Mesenchymal stem cell (in vitro differentiated cells and primary cell): ENCODE data around the gene BOLL.

Source experiments
- DNase-seq: peaks from one replicate; pipeline ENCODE4 v3.0.0-alpha.2; 2013
- H2AFZ ChIP-seq: one replicate; pipeline ENCODE4 v1.6.1; 2013; ENCODE audit warnings: low read depth, mild to moderate bottlenecking, control low read depth, inconsistent platforms, low read length, moderate library complexity
- H2AK5ac ChIP-seq: 2 replicates; pipeline ENCODE4 v1.6.1; 2013; ENCODE audit warnings: low read length, moderate library complexity, mild to moderate bottlenecking, inconsistent platforms; ENCODE audit not compliant: severe bottlenecking
- H2BK120ac ChIP-seq: one replicate; pipeline ENCODE4 v1.6.1; 2013; ENCODE audit warnings: low read depth, mild to moderate bottlenecking, inconsistent platforms, low read length, moderate library complexity
- H2BK12ac ChIP-seq, 2 experiments: one replicate each; pipeline ENCODE4 v1.6.1; 2013; ENCODE audit warnings: inconsistent platforms in 2 of 2, low read length in 2 of 2, mild to moderate bottlenecking in 2 of 2, moderate library complexity in 2 of 2, control low read depth in 1 of 2
- H2BK15ac ChIP-seq: one replicate; pipeline ENCODE4 v1.6.1; 2013; ENCODE audit warnings: mild to moderate bottlenecking, low read depth, inconsistent platforms; ENCODE audit not compliant: poor library complexity, severe bottlenecking
- H2BK5ac ChIP-seq: 2 replicates; pipeline ENCODE4 v1.6.1; 2013; ENCODE audit warnings: low read depth, mild to moderate bottlenecking, low read length, control low read depth, inconsistent platforms; ENCODE audit not compliant: poor library complexity, severe bottlenecking
- H3K14ac ChIP-seq, 2 experiments: one replicate each; pipeline ENCODE4 v1.6.1; 2013; ENCODE audit warnings: inconsistent platforms in 2 of 2, low read length in 2 of 2, control low read depth in 1 of 2, mild to moderate bottlenecking in 1 of 2, moderate library complexity in 1 of 2
- H3K18ac ChIP-seq, 2 experiments: one replicate each; pipeline ENCODE4 v1.6.1; 2013; ENCODE audit warnings: inconsistent platforms in 2 of 2, low read length in 2 of 2, control low read depth in 1 of 2, low read depth in 1 of 2, mild to moderate bottlenecking in 1 of 2
- H3K23ac ChIP-seq, 2 experiments: one replicate each; pipeline ENCODE4 v1.6.1; 2013; ENCODE audit warnings: inconsistent platforms in 2 of 2, low read length in 2 of 2, mild to moderate bottlenecking in 2 of 2, moderate library complexity in 2 of 2, control low read depth in 1 of 2
- H3K27ac ChIP-seq: 2 replicates; pipeline ENCODE4 v1.5.1; 2013; ENCODE audit warnings: mild to moderate bottlenecking, moderate library complexity, low read length, control low read depth, inconsistent platforms; ENCODE audit not compliant: poor library complexity, severe bottlenecking
- H3K27me3 ChIP-seq, 2 experiments: 2 replicates each; pipeline versions ENCODE4 v1.6.1 to v1.7.0; 2013; ENCODE audit warnings: low read length in 2 of 2, mild to moderate bottlenecking in 2 of 2, moderate library complexity in 2 of 2, control low read depth in 1 of 2, inconsistent platforms in 1 of 2; ENCODE audit not compliant: control insufficient read depth in 1 of 2, insufficient read depth in 1 of 2
- H3K36me3 ChIP-seq, 2 experiments: 2 replicates each; pipeline versions ENCODE4 v1.6.1 to v1.7.0; 2013; ENCODE audit warnings: low read length in 2 of 2, control low read depth in 1 of 2, inconsistent platforms in 1 of 2, low read depth in 1 of 2, mild to moderate bottlenecking in 1 of 2; ENCODE audit not compliant: insufficient read depth in 2 of 2, control insufficient read depth in 1 of 2
- H3K4ac ChIP-seq, 2 experiments: one replicate each; pipeline ENCODE4 v1.6.1; 2013; ENCODE audit warnings: inconsistent platforms in 2 of 2, low read length in 2 of 2, mild to moderate bottlenecking in 2 of 2, moderate library complexity in 2 of 2, control low read depth in 1 of 2, low read depth in 1 of 2
- H3K4me1 ChIP-seq: 2 replicates; pipeline ENCODE4 v1.6.1; 2013; ENCODE audit warnings: low read depth, low read length, control low read depth; ENCODE audit not compliant: control insufficient read depth, insufficient read depth
- H3K4me2 ChIP-seq: 2 replicates; pipeline ENCODE4 v1.6.1; 2013; ENCODE audit warnings: low read length, mild to moderate bottlenecking, inconsistent platforms; ENCODE audit not compliant: poor library complexity, severe bottlenecking
- H3K4me3 ChIP-seq, 2 experiments: 2 replicates each; pipeline versions ENCODE4 v1.5.1 to v1.7.0; 2013; ENCODE audit warnings: low read length in 2 of 2, mild to moderate bottlenecking in 2 of 2, control low read depth in 1 of 2, low read depth in 1 of 2; ENCODE audit not compliant: insufficient read depth in 1 of 2
- H3K79me1 ChIP-seq: replicated peaks from 2 replicates; pipeline ENCODE4 v1.6.1; 2013; ENCODE audit warnings: mild to moderate bottlenecking, control low read depth, low read length, inconsistent platforms; ENCODE audit not compliant: poor library complexity, severe bottlenecking
- H3K9ac ChIP-seq: 2 replicates; pipeline ENCODE4 v1.7.0; 2013; ENCODE audit warnings: mild to moderate bottlenecking, low read length, moderate library complexity
- H3K9me3 ChIP-seq: 2 replicates; pipeline ENCODE4 v1.7.0; 2013; ENCODE audit warnings: mild to moderate bottlenecking, low read length; ENCODE audit not compliant: control insufficient read depth
- H4K8ac ChIP-seq: one replicate; pipeline ENCODE4 v1.6.1; 2013; ENCODE audit warnings: inconsistent platforms, mild to moderate bottlenecking, low read length, moderate library complexity
- H4K91ac ChIP-seq: one replicate; pipeline ENCODE4 v1.6.1; 2013; ENCODE audit warnings: mild to moderate bottlenecking, low read length, inconsistent platforms
- WGBS: methylation state at CpG from one replicate; pipeline ENCODE4 v1.1.7; 2013; ENCODE audit warnings: mixed read lengths; 5-methylcytosine and 5-hydroxymethylcytosine counted together

Gene BOLL

GRCh38 chr2:197798187-197798586 is 13.1 kb upstream of the BOLL start:
- Histone ChIP-seq H3K18ac (no peak overlapping the region), H3K14ac (no peak overlapping the region), H3K27ac (no peak overlapping the region), H2BK5ac (no peak overlapping the region), H2BK15ac (no peak overlapping the region), H3K4me3 (no peak overlapping the region), H4K91ac (no peak overlapping the region), H4K8ac (no peak overlapping the region), H2AFZ (no peak overlapping the region), H3K36me3 (no peaks in the 10 kb centered on the region), H3K4ac (no peak overlapping the region), H2AK5ac (no peak overlapping the region), H3K9ac (no peak overlapping the region), H2BK120ac (no peak overlapping the region), H3K4me1 (no peaks in the 10 kb centered on the region), H3K79me1 (no peaks in the 10 kb centered on the region), H3K9me3 (no peaks in the 10 kb centered on the region), H2BK12ac (no peak overlapping the region), H3K23ac (no peak overlapping the region), H3K4me2 (no peak overlapping the region), H3K27me3 (peaks cover 0 to 26% of the 10 kb centered on the region in 2 experiments)
- DNase-seq, result no peak
- 75% methylated on average over 3 of the region's 4 CpGs for WGBS

DNA sequence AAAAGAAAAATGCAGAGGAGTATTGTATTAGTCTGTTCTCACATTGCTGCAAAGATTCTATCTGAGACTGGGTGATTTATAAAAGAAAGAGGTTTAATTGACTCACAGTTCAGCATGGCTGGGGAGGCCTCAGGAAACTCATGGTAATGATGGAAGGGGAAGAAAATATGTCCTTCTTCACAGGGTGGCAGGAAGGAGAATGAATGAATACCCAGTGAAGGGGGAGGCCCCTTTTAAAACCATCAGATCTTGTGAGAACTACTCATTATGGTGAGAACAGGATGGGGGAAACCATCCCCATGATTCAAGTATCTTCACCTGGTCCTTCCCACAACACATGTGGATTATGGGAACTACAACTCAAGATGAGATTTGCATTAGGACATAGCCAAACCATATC is 10.2 kb upstream of the BOLL start:
- no peak overlapping the region for H3K4me3 ChIP-seq
- H2BK12ac ChIP-seq, result no peak overlapping the region
- no peak overlapping the region for H3K4me2 ChIP-seq
- no peak overlapping the region for H3K18ac ChIP-seq
- H3K14ac ChIP-seq, result no peak overlapping the region
- H3K4ac ChIP-seq, result no peak overlapping the region
- H2AFZ ChIP-seq, result no peak overlapping the region
- no peak overlapping the region for H4K8ac ChIP-seq
- H3K27ac ChIP-seq, result no peak overlapping the region
- H3K9me3 ChIP-seq, result peaks cover 5% of the 10 kb centered on the region
- no peak overlapping the region for H3K23ac ChIP-seq
- no peaks in the 10 kb centered on the region for H3K4me1 ChIP-seq
- no peak for DNase-seq
- no peak overlapping the region for H2BK5ac ChIP-seq
- H2BK120ac ChIP-seq, result no peak overlapping the region
- no peaks in the 10 kb centered on the region for H3K79me1 ChIP-seq
- no peak overlapping the region for H2BK15ac ChIP-seq
- no peak overlapping the region for H4K91ac ChIP-seq
- H2AK5ac ChIP-seq, result no peak overlapping the region
- peaks cover 0 to 12% of the 10 kb centered on the region in 2 experiments for H3K27me3 ChIP-seq
- no peaks in the 10 kb centered on the region for H3K36me3 ChIP-seq
- no peak overlapping the region for H3K9ac ChIP-seq

DNA sequence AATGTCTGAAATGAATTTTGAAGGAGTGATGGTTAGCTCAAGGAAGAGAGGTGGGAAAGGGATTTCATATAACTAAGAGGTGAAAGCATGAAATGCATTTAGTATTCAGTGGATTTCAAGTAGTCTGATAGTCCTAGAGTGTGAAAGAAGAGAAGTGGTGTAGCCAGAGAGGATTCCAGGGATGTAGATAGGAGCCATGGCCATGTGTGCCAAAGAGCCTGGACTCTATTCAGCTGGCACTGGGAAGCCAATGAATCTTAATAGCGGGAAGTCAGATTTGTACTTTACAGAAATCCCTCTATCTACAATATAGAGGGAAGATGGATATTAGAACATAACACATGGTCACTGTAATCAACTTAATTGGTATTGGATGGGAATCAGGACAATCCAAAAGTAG is 8.3 kb upstream of the BOLL start:
- Histone ChIP-seq H3K23ac (no peak overlapping the region), H2BK5ac (no peak overlapping the region), H2AFZ (no peak overlapping the region), H3K4me3 (no peak overlapping the region), H2BK120ac (no peak overlapping the region), H3K27ac (no peak overlapping the region), H3K14ac (no peak overlapping the region), H4K91ac (no peak overlapping the region), H3K4me1 (no peaks in the 10 kb centered on the region), H2AK5ac (no peak overlapping the region), H2BK15ac (no peak overlapping the region), H4K8ac (no peak overlapping the region), H2BK12ac (no peak overlapping the region), H3K18ac (no peak overlapping the region), H3K36me3 (no peaks in the 10 kb centered on the region), H3K27me3 (peaks cover 0 to 3% of the 10 kb centered on the region in 2 experiments), H3K4me2 (no peak overlapping the region), H3K9ac (no peak overlapping the region), H3K79me1 (no peaks in the 10 kb centered on the region), H3K9me3 (peaks cover 5% of the 10 kb centered on the region), H3K4ac (no peak overlapping the region)
- WGBS, result no CpG with 5 or more reads among the region's 1 CpG
- DNase-seq, result no peak

GRCh38 chr2:197786010-197786877 is 1.1 kb upstream of the BOLL start:
- peaks cover 7% of the 10 kb centered on the region for H3K4me1 ChIP-seq
- peak overlapping the region in 1 of 2 experiments; percentile 68 for H3K4me3 ChIP-seq
- H3K4ac ChIP-seq, result no peak overlapping the region
- H3K36me3 ChIP-seq, result no peaks in the 10 kb centered on the region
- no peak overlapping the region for H3K9ac ChIP-seq
- no peaks in the 10 kb centered on the region for H3K79me1 ChIP-seq
- no peak overlapping the region for H3K18ac ChIP-seq
- H2BK120ac ChIP-seq, result no peak overlapping the region
- peak overlapping the region in 1 of 2 experiments; percentile 61 for H3K23ac ChIP-seq
- H2AK5ac ChIP-seq, result no peak overlapping the region
- peak overlapping the region; percentile 24 for H3K4me2 ChIP-seq
- no peak overlapping the region for H3K14ac ChIP-seq
- no peak overlapping the region for H2BK12ac ChIP-seq
- no peak overlapping the region for H2AFZ ChIP-seq
- H3K9me3 ChIP-seq, result no peaks in the 10 kb centered on the region
- DNase-seq, result no peak
- H2BK5ac ChIP-seq, result no peak overlapping the region
- no peak overlapping the region for H2BK15ac ChIP-seq
- no peak overlapping the region for H3K27ac ChIP-seq
- WGBS, result 16% methylated on average over 59 of the region's 79 CpGs
- no peak overlapping the region for H4K8ac ChIP-seq
- H3K27me3 ChIP-seq, result peaks cover 14 to 18% of the 10 kb centered on the region in 2 experiments
- H4K91ac ChIP-seq, result no peak overlapping the region
